Uterus (tissue), 4 donors: ENCODE measurements around the gene MLXIPL. TPM values are rescaled to one million over a fixed set of nuclear protein-coding genes. Genes with fewer than 3 reads are reported as not detected.
A peak's percentile ranks its signal among the peaks of the same experiment; 100 is the strongest.

ENCODE experiments used
- DNase-seq, 2 donors: peaks; one replicate each; pipeline ENCODE4 v3.0.0-alpha.2; 2019 to 2020
- H3K27ac ChIP-seq, 2 donors: fragments of 200-600 bp; sonication (generic); 1 replicate in 1 of 2; 2 replicates in 1 of 2; pipeline ENCODE4 v1.5.1; 2016 to 2018
- H3K27me3 ChIP-seq, 2 donors: fragments of 200-600 bp; sonication (generic); one replicate each; pipeline ENCODE4 v1.5.1; 2018 to 2019; ENCODE audit warnings: control low read depth in 1 of 2
- H3K36me3 ChIP-seq, 2 donors: fragments of 200-600 bp; sonication (generic); one replicate each; pipeline ENCODE4 v1.5.1; 2019; ENCODE audit warnings: control low read depth in 1 of 2
- H3K4me1 ChIP-seq, 2 donors: fragments of 200-600 bp; sonication (generic); one replicate each; pipeline ENCODE4 v1.5.1; 2018 to 2019; ENCODE audit warnings: control low read depth in 1 of 2
- H3K4me3 ChIP-seq, 2 donors: fragments of 200-600 bp; sonication (generic); 1 replicate in 1 of 2; 2 replicates in 1 of 2; pipeline ENCODE4 v1.5.1; 2018 to 2019; ENCODE audit warnings: mild to moderate bottlenecking in 1 of 2
- H3K9me3 ChIP-seq, 2 donors: fragments of 200-600 bp; sonication (generic); one replicate each; pipeline ENCODE4 v1.5.1; 2019; ENCODE audit warnings: control low read depth in 1 of 2
- CTCF ChIP-seq, 4 experiments: fragments of 200-600 bp in 2 of 4; fragments of 450-650 bp in 2 of 4; sonication (generic) in 2 of 4; IDR thresholded peaks; one replicate each; pipeline ENCODE4 v1.5.1; 2016 to 2019; ENCODE audit warnings: antibody characterized with exemption in 4 of 4, mild to moderate bottlenecking in 2 of 4, moderate library complexity in 1 of 4
- POLR2A ChIP-seq, 2 donors: fragments of 450-650 bp; IDR thresholded peaks; one replicate each; pipeline ENCODE4 v1.6.1; 2016; ENCODE audit warnings: antibody characterized with exemption in 2 of 2, mild to moderate bottlenecking in 1 of 2, moderate library complexity in 1 of 2
- intact Hi-C: fragments of 100-400 bp; cut with DNase I; formaldehyde crosslinking; loops from one replicate; pipeline ENCODE4 v1.15.1; 2023; ENCODE audit warnings: low total_unique reads
- total RNA-seq, 4 donors: library from RNA; depleted of rRNA in 3 of 4; stranded (reverse); fragments of >200 nt in 3 of 4; gene quantifications; one replicate each; pipeline versions ENCODE4 v1.1.0 to v1.2.4, GENCODE V29; 2014 to 2023
- donor health status: DM: yes; HTN: yes; CAD: no.

The MLXIPL gene
- 1 to 10 TPM in 2 of 4 donors, not detected in 2; 1.7 to 1.9 TPM for total RNA-seq

- H3K27me3 ChIP-seq: peaks cover 18 to 24% of the 10 kb centered on the region in 2 donors
- H3K4me1 ChIP-seq: peaks cover 0 to 7% of the 10 kb centered on the region in 2 donors
- H3K27ac ChIP-seq: no peak within 1 kb of the TSS
- TF ChIP-seq POLR2A (IDR thresholded peaks at IDR 0.05) (peak in 1 of 2 donors; percentile 42), CTCF (IDR thresholded peaks at IDR 0.05) (no peak)
- no peaks in the 10 kb centered on the region for H3K36me3 ChIP-seq
- DNase-seq: peak; percentile 31 to 34
- no peaks in the 10 kb centered on the region for H3K9me3 ChIP-seq
- intact Hi-C loops: no loop called here
- peak within 1 kb of the TSS in 1 of 2 donors; percentile 23 for H3K4me3 ChIP-seq
Observed at GRCh38 chr7:73623798-73624668, at the start of gene MLXIPL. Gene MLXIPL (minus strand): TSS chr7:73624522. CDS start chr7:73624492, 30 bp downstream.

GRCh38 chr7:73671857-73672445, 47.6 kb upstream of the MLXIPL start:
- Histone ChIP-seq H3K27me3 (no peaks in the 10 kb centered on the region), H3K9me3 (no peaks in the 10 kb centered on the region), H3K27ac (no peak overlapping the region), H3K36me3 (no peaks in the 10 kb centered on the region), H3K4me3 (no peak overlapping the region), H3K4me1 (peaks cover 0 to 7% of the 10 kb centered on the region in 2 donors)
- DNase-seq: no peak
- TF ChIP-seq CTCF (IDR thresholded peaks at IDR 0.05): no peak
- TF ChIP-seq POLR2A (IDR thresholded peaks at IDR 0.05): no peak
- intact Hi-C loops: no loop called here

- Histone ChIP-seq H3K36me3 (no peaks in the 10 kb centered on the region), H3K4me1 (peaks cover 0 to 7% of the 10 kb centered on the region in 2 donors), H3K9me3 (no peaks in the 10 kb centered on the region), H3K27ac (no peak overlapping the region), H3K4me3 (no peak overlapping the region), H3K27me3 (no peaks in the 10 kb centered on the region)
- no peak for DNase-seq
- intact Hi-C loops: no loop called here
- no peak for TF ChIP-seq POLR2A (IDR thresholded peaks at IDR 0.05)
Observed at GRCh38 chr7:73671322-73671661, 47.0 kb upstream of the MLXIPL start.

- H3K27ac ChIP-seq: no peak overlapping the region
- no peaks in the 10 kb centered on the region for H3K36me3 ChIP-seq
- intact Hi-C loops: no loop called here
- no peak overlapping the region for H3K4me3 ChIP-seq
- H3K27me3 ChIP-seq: no peaks in the 10 kb centered on the region
- TF ChIP-seq CTCF (IDR thresholded peaks at IDR 0.05) (no peak), POLR2A (IDR thresholded peaks at IDR 0.05) (no peak)
- H3K4me1 ChIP-seq: peaks cover 0 to 7% of the 10 kb centered on the region in 2 donors
- H3K9me3 ChIP-seq: no peaks in the 10 kb centered on the region
- no peak for DNase-seq
Observed at GRCh38 chr7:73669858-73670385, 45.6 kb upstream of the MLXIPL start.

GRCh38 chr7:73669288-73669701, 45.0 kb upstream of the MLXIPL start:
- no peak overlapping the region for H3K4me3 ChIP-seq
- no peak overlapping the region for H3K27ac ChIP-seq
- H3K9me3 ChIP-seq: no peaks in the 10 kb centered on the region
- intact Hi-C loops: no loop called here
- DNase-seq: no peak
- no peak for TF ChIP-seq POLR2A (IDR thresholded peaks at IDR 0.05)
- no peak for TF ChIP-seq CTCF (IDR thresholded peaks at IDR 0.05)
- H3K36me3 ChIP-seq: no peaks in the 10 kb centered on the region
- H3K4me1 ChIP-seq: peaks cover 0 to 7% of the 10 kb centered on the region in 2 donors
- H3K27me3 ChIP-seq: no peaks in the 10 kb centered on the region
